Measurements from ENCODE around the gene ABHD8.

DNA sequence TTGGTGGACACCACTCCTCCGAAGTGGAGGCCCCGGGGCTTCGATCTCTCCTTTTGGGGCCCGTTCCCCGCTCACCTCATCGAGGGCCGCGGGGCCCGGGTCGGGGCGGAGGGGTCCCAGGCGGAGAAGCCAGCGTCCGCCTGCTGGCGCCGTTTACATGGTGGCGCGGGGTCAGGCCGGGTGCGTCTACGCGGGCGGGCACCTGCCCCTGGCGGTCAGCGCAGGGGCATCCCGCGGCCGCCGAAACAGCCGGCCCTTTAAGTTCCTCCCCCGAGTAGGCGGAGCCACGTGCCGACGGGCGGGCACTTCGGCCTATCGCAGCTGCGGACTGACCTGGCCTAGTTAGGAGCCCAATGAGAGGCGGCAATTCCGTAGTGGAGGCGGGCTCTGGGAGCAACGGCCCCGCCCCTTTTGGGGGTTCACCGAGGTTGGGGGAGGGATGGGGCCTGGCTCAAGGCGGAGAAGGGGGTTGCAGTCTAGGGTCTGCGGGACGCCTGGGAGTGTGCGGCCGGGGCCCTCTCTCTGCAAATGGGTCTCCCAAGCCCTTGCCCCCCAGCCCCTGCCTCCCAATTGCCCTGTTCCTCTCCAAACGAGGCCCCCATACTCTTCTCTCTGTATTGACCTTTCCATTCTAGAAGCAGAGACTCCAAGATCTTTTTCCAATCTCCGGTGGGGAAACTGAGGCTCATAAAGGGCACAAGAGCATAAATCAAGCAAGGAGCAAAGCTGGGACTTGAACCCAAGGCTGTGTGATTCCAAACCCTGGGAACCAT, at the start of gene ABHD8:
- peak; percentile 42 to 88 (median 65) for TF ChIP-seq CTCF (IDR thresholded peaks at IDR 0.05)
- peak; percentile 48 to 79 for TF ChIP-seq POLR2A (IDR thresholded peaks at IDR 0.05)

Measured in adrenal gland (tissue), 5 donors.